SK-N-SH (cell line): ENCODE data around the gene TRPV5. TPM values are rescaled to one million over a fixed set of nuclear protein-coding genes. Genes with fewer than 3 reads are reported as not detected.

Experiments
- CTCF ChIA-PET: fragments of 300-600, 350-600 bp; formaldehyde crosslinking; extraction: SDS; loops from one replicate; lab custom pipeline; 2021; lab: Yijun Ruan, JAX
- POLR2A ChIA-PET: fragments of 350-600 bp; sonication (Branson Sonifier 250); formaldehyde crosslinking; extraction: SDS; loops from one replicate; lab custom pipeline; 2020; ENCODE audit warnings: antibody characterized with exemption, inconsistent platforms; lab: Yijun Ruan, JAX
- DNase-seq: peaks from one replicate; pipeline ENCODE4 v3.0.0; 2012
- H2AFZ ChIP-seq: fragments of 200-600 bp; sonication (generic); 2 replicates; pipeline ENCODE4 v1.8.1; 2016; ENCODE audit warnings: antibody characterized with exemption, mild to moderate bottlenecking, low read depth
- H3F3A ChIP-seq: fragments of 200-600 bp; sonication (generic); replicated peaks from 2 replicates; pipeline ENCODE3; 2016; ENCODE audit warnings: antibody characterized with exemption, mild to moderate bottlenecking; ENCODE audit not compliant: insufficient read depth
- H3K27ac ChIP-seq, 2 experiments: fragments of 200-500 bp in 1 of 2; fragments of 200-600 bp in 1 of 2; sonication (Bioruptor generic) in 1 of 2; sonication (generic), shearing (Covaris generic) in 1 of 2; 2 replicates each; pipeline versions ENCODE4 v1.5.1 to v1.6.1; 2014 to 2016; ENCODE audit warnings: low read depth in 2 of 2, inconsistent platforms in 1 of 2, low read length in 1 of 2, mild to moderate bottlenecking in 1 of 2, mixed read lengths in 1 of 2
- H3K27me3 ChIP-seq: fragments of 200-600 bp; sonication (generic), shearing (Covaris generic); 2 replicates; pipeline ENCODE4 v1.6.1; 2016; ENCODE audit warnings: mixed run types; ENCODE audit not compliant: insufficient read depth
- H3K36me3 ChIP-seq, 2 experiments: fragments of 200-500 bp in 1 of 2; fragments of 200-600 bp in 1 of 2; sonication (Bioruptor generic) in 1 of 2; sonication (generic) in 1 of 2; replicated peaks in 1 of 2; 2 replicates each; pipeline versions ENCODE3 to v1.5.1; 2014 to 2016; ENCODE audit warnings: low read length in 1 of 2, mild to moderate bottlenecking in 1 of 2; ENCODE audit not compliant: insufficient read depth in 2 of 2, control insufficient read depth in 1 of 2
- H3K4me1 ChIP-seq, 2 experiments: fragments of 200-500 bp in 1 of 2; fragments of 200-600 bp in 1 of 2; sonication (Bioruptor generic) in 1 of 2; sonication (generic), shearing (Covaris generic) in 1 of 2; 2 replicates each; pipeline versions ENCODE4 v1.5.1 to v1.6.1; 2014 to 2016; ENCODE audit warnings: low read depth in 1 of 2, low read length in 1 of 2, mixed run types in 1 of 2; ENCODE audit not compliant: insufficient read depth in 2 of 2, control insufficient read depth in 1 of 2
- H3K4me2 ChIP-seq: fragments of 200-600 bp; sonication (generic), shearing (Covaris generic); 2 replicates; pipeline ENCODE4 v1.6.1; 2017; ENCODE audit warnings: mixed run types
- H3K4me3 ChIP-seq, 2 experiments: fragments of 200-500 bp in 1 of 2; fragments of 200-600 bp in 1 of 2; sonication (Bioruptor generic) in 1 of 2; sonication (generic), shearing (Covaris generic) in 1 of 2; 2 replicates each; pipeline versions ENCODE4 v1.5.1 to v1.8.1; 2014 to 2016; ENCODE audit warnings: low read depth in 2 of 2, inconsistent platforms in 1 of 2, low read length in 1 of 2, mild to moderate bottlenecking in 1 of 2, mixed read lengths in 1 of 2, moderate library complexity in 1 of 2
- H3K79me2 ChIP-seq: fragments of 200-600 bp; sonication (generic); 2 replicates; pipeline ENCODE4 v1.8.1; 2017; ENCODE audit warnings: mild to moderate bottlenecking; ENCODE audit not compliant: insufficient read depth
- H3K9ac ChIP-seq: fragments of 200-600 bp; sonication (generic); 2 replicates; pipeline ENCODE4 v1.6.1; 2017; ENCODE audit warnings: mixed run types
- H3K9me2 ChIP-seq: fragments of 200-600 bp; sonication (generic); 2 replicates; pipeline ENCODE4 v1.6.1; 2017; ENCODE audit warnings: mixed run types
- H3K9me3 ChIP-seq: fragments of 200-600 bp; sonication (generic); 2 replicates; pipeline ENCODE4 v1.6.1; 2017; ENCODE audit warnings: mixed run types, mild to moderate bottlenecking, moderate library complexity
- H4K20me1 ChIP-seq: fragments of 200-600 bp; sonication (generic); 2 replicates; pipeline ENCODE4 v1.6.1; 2017; ENCODE audit warnings: mild to moderate bottlenecking, mixed run types; ENCODE audit not compliant: insufficient read depth
- ELF1 ChIP-seq: IDR thresholded peaks from 2 replicates; pipeline ENCODE4 v1.4.0; 2012
- FOXJ3 ChIP-seq: sonication (generic); formaldehyde crosslinking; IDR thresholded peaks from 2 replicates; pipeline ENCODE4 v1.5.1; 2020; ENCODE audit warnings: mild to moderate bottlenecking, missing genetic modification reagents
- GATA2 ChIP-seq: sonication (generic); formaldehyde crosslinking; IDR thresholded peaks from 2 replicates; pipeline ENCODE4 v1.5.0; 2020; ENCODE audit warnings: mild to moderate bottlenecking, missing genetic modification reagents
- IRF3 ChIP-seq: fragments of 150-350 bp; IDR thresholded peaks from 2 replicates; pipeline ENCODE4 v1.6.1; 2016; ENCODE audit warnings: mild to moderate bottlenecking, low read depth, low read length
- MEF2A ChIP-seq: IDR thresholded peaks from 2 replicates; pipeline ENCODE4 v1.4.0; 2012; ENCODE audit warnings: low read depth, borderline replicate concordance
- RCOR1 ChIP-seq: fragments of 150-350 bp; IDR thresholded peaks from 2 replicates; pipeline ENCODE4 v1.6.1; 2017; ENCODE audit warnings: antibody characterized with exemption, low read length
- RFX5 ChIP-seq: IDR thresholded peaks from 2 replicates; pipeline ENCODE4 v1.6.1; 2012; ENCODE audit warnings: mild to moderate bottlenecking, improper control_type of control experiment, low read length
- TEAD4 ChIP-seq: IDR thresholded peaks from 2 replicates; pipeline ENCODE4 v1.4.0; 2012; ENCODE audit warnings: mild to moderate bottlenecking, borderline replicate concordance; ENCODE audit not compliant: insufficient read depth
- YY1 ChIP-seq: IDR thresholded peaks from 2 replicates; pipeline ENCODE4 v1.4.0; 2012; ENCODE audit warnings: low read depth, mild to moderate bottlenecking
- WGBS: methylation state at CpG from one replicate; pipeline ENCODE4 v1.1.6; 2017; ENCODE audit warnings: low lambda C conversion rate; 5-methylcytosine and 5-hydroxymethylcytosine counted together
- polyA plus RNA-seq, 3 experiments: library from polyadenylated mRNA; depleted of rRNA; stranded (reverse); fragments of >200 nt; gene quantifications; 2 replicates each; pipeline ENCODE4 v1.2.3, GENCODE V29; 2012
- TF ChIP-seq, protein P1 (sequence below): IDR thresholded peaks from 2 replicates; pipeline ENCODE4 v1.4.0; 2012; ENCODE audit warnings: low read depth
- TF ChIP-seq, protein P2 (sequence below): IDR thresholded peaks from 2 replicates; pipeline ENCODE4 v1.6.1; 2012; ENCODE audit warnings: mild to moderate bottlenecking, low read depth, low read length, moderate library complexity

Gene TRPV5
- polyA plus RNA-seq, 1 of the 3 experiments (the other 2 are of a cell fraction): not detected

DNA sequence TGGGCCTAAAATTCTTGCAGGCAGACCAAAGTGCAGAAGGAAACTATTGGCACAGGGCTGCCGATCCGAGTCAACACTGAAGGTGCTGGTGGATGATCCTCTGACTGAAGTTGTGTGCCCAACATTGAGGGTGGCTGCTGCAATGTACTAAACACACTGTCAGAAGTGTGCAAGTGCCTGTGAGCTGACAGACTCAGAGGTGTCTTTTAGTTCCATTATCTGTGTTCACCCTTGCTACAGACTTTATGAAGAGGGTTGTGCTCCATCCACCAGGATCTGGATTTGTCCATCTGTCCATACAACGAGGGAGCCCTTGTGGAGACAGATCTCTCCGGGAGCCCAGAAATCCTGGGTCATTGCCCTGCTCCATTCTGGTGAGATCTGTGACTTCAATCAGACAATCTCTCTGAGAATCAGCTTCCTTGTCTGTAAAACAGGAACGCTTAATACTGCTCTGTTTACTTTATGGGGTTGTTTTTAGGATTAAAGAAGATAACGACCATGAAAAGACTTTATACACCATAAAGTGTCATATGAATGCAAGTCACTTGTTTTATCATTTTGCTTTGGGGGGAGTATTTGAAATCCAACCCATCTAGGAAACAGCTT lies 38.5 kb downstream of the TRPV5 start:
- H3K4me2 ChIP-seq: no peak overlapping the region
- ChIA-PET POLR2A (no interaction called here), CTCF (interaction anchor here (1.3 to 2.9 kb wide), 2 partner anchors 14 to 15 kb away, joined by 4 to 15 read pairs; no protein-coding TSS in a partner anchor)
- whole genome bisulfite sequencing: 11% methylated on average over 6 of the region's 6 CpGs
- H3K79me2 ChIP-seq: no peaks in the 10 kb centered on the region
- no peak overlapping the region for H3K4me3 ChIP-seq
- H3K27me3 ChIP-seq: peaks cover 37% of the 10 kb centered on the region
- H3K9ac ChIP-seq: no peak overlapping the region
- no peak for DNase-seq
- no peaks in the 10 kb centered on the region for H3K4me1 ChIP-seq
- no peaks in the 10 kb centered on the region for H3K9me3 ChIP-seq
- H3F3A ChIP-seq: no peaks in the 10 kb centered on the region
- H2AFZ ChIP-seq: no peak overlapping the region
- no peaks in the 10 kb centered on the region for H4K20me1 ChIP-seq
- H3K9me2 ChIP-seq: no peaks in the 10 kb centered on the region
- TF ChIP-seq FOXJ3 (CRISPR knock-in tag): no peak
- H3K36me3 ChIP-seq: no peaks in the 10 kb centered on the region
- H3K27ac ChIP-seq: no peak overlapping the region

DNA sequence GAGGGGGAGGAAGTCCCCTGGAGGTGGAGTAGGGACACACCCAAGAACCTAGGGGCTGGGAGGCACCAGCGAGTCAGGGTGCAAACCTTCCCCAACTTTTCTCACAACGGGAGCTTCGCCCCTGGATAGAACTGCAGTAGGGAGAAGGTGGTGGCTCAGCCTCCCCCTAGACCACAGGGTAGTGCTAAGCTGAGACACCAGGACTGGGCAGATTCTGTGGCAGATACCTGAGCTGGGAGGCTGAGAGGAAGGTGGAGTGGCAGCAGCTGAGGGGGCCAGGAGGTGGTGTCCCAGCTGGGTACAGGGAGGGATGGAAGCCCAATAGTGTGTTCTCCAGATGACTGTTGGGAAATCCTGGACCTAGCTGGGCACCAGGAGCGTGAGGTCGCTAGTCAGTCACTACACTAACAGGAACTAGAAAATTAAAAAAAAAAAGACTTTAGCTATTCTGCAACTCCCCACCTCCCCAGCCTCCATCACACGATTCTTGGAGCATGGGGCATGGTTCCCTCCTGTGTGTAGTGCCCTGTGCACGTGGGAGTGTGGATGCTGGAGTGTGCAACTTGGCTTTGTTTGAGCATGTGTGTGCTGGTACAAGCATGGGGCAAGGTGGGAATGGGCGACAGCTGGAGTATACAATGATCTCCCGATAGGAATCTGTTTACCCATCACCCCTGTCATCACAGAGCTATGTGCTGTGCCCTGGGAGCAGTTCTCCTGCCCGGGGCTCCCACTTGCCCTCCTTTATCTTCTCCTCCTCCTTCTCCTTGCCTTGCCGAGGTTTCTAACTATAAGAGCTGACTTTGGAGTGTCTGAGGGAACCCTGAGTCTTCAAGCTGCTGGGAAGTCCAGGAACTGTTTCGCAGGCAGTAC lies 39.2 kb downstream of the TRPV5 start:
- Histone ChIP-seq H3K4me3 (no peak overlapping the region), H3K27me3 (peaks cover 32% of the 10 kb centered on the region), H3K27ac (no peak overlapping the region), H4K20me1 (no peaks in the 10 kb centered on the region), H3K36me3 (no peaks in the 10 kb centered on the region), H3K9me2 (no peaks in the 10 kb centered on the region), H3F3A (no peaks in the 10 kb centered on the region), H3K4me1 (no peaks in the 10 kb centered on the region), H3K9me3 (no peaks in the 10 kb centered on the region), H3K79me2 (no peaks in the 10 kb centered on the region), H2AFZ (no peak overlapping the region), H3K9ac (no peak overlapping the region), H3K4me2 (no peak overlapping the region)
- 13% methylated on average over 12 of the region's 12 CpGs for WGBS
- ChIA-PET CTCF (interaction anchor here (2.9 kb wide), 1 partner anchor 14 kb away, joined by 15 read pairs; no protein-coding TSS in a partner anchor), POLR2A (no interaction called here)
- DNase-seq: no peak
- TF ChIP-seq MEF2A (no peak), GATA2 (no peak), YY1 (no peak), ELF1 (no peak), TEAD4 (no peak), RFX5 (no peak), RCOR1 (no peak)

GRCh38 chr7:142892951-142893350 lies 40.6 kb downstream of the TRPV5 start:
- CTCF ChIA-PET: interaction anchor here (1.4 kb wide), 1 partner anchor 12 kb away, joined by 3 read pairs; no protein-coding TSS in a partner anchor
- WGBS: 16% methylated on average over 5 of the region's 5 CpGs
- H3K27ac ChIP-seq: no peak overlapping the region
- H3K9me2 ChIP-seq: no peaks in the 10 kb centered on the region
- H3K27me3 ChIP-seq: peaks cover 27% of the 10 kb centered on the region
- no peak for DNase-seq
- no peaks in the 10 kb centered on the region for H3K36me3 ChIP-seq
- no peak overlapping the region for H2AFZ ChIP-seq
- no peak overlapping the region for H3K9ac ChIP-seq
- POLR2A ChIA-PET: no interaction called here
- H3F3A ChIP-seq: no peaks in the 10 kb centered on the region
- H4K20me1 ChIP-seq: no peaks in the 10 kb centered on the region
- no peaks in the 10 kb centered on the region for H3K9me3 ChIP-seq
- TF ChIP-seq, protein P1, sequence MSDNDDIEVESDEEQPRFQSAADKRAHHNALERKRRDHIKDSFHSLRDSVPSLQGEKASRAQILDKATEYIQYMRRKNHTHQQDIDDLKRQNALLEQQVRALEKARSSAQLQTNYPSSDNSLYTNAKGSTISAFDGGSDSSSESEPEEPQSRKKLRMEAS: no peak
- TF ChIP-seq IRF3: no peak
- TF ChIP-seq, protein P2, sequence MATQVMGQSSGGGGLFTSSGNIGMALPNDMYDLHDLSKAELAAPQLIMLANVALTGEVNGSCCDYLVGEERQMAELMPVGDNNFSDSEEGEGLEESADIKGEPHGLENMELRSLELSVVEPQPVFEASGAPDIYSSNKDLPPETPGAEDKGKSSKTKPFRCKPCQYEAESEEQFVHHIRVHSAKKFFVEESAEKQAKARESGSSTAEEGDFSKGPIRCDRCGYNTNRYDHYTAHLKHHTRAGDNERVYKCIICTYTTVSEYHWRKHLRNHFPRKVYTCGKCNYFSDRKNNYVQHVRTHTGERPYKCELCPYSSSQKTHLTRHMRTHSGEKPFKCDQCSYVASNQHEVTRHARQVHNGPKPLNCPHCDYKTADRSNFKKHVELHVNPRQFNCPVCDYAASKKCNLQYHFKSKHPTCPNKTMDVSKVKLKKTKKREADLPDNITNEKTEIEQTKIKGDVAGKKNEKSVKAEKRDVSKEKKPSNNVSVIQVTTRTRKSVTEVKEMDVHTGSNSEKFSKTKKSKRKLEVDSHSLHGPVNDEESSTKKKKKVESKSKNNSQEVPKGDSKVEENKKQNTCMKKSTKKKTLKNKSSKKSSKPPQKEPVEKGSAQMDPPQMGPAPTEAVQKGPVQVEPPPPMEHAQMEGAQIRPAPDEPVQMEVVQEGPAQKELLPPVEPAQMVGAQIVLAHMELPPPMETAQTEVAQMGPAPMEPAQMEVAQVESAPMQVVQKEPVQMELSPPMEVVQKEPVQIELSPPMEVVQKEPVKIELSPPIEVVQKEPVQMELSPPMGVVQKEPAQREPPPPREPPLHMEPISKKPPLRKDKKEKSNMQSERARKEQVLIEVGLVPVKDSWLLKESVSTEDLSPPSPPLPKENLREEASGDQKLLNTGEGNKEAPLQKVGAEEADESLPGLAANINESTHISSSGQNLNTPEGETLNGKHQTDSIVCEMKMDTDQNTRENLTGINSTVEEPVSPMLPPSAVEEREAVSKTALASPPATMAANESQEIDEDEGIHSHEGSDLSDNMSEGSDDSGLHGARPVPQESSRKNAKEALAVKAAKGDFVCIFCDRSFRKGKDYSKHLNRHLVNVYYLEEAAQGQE: no peak
- no peak overlapping the region for H3K4me2 ChIP-seq
- no peaks in the 10 kb centered on the region for H3K79me2 ChIP-seq
- no peaks in the 10 kb centered on the region for H3K4me1 ChIP-seq
- H3K4me3 ChIP-seq: no peak overlapping the region
